Activated T-helper 9 cell treated with anti-CD3 and anti-CD28 coated beads, Interleukin-2, amount 50 U/mL, for 16 hours (primary cell): Measurements from ENCODE around the gene FAM83D.

ENCODE experiments used
- DNase-seq: peaks from one replicate; pipeline ENCODE4 v3.0.0-alpha.2; 2020; ENCODE audit warnings: low read depth

The FAM83D gene

GRCh38 chr20:38926142-38926933 lies at the start of gene FAM83D:
FAM83D (plus strand) TSS chr20:38926417; CDS start chr20:38926443, 26 bp downstream.
- DNase-seq: peak; percentile 90

GRCh38 chr20:38877483-38877882 lies 48.7 kb upstream of the FAM83D start:
- no peak for DNase-seq

GRCh38 chr20:38878866-38879265 lies 47.4 kb upstream of the FAM83D start:
- no peak for DNase-seq

DNA sequence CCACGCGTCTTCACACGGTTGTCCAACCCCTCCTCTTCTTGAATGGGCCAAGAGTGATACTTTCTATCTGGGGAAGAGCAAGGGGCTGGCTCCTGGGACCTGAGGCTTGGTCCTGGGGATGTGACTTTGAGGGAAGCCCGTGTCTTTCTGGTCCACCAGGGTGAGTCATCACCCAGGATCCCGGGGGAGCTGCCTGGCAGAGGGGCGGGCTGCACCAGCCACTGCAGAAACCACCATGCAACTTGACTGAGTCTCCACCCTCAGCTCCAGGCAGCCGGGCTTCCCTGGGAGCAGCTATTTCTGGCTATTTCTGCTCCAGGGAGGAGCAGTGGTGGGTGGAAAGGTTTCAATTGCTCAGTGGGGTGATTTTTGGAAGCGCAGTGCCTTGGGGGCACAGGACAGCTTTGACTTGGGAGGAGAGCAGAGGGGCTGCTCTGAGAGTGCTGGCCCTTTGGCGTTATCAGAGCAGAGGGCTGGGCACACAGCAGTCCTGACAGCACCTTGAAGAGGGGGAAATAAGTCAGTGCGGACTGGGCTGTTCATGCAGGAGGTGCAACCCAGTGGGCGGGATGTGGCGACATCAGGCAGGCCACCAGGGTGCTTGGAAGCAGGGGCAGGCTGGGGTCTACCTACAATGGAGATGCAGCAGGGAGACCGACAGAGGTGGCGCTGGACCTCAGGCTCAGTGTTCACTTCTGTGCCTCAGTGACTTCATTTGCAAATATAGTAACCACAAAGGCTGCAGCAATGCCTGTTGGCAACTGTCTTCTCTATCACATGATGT lies 45.1 kb upstream of the FAM83D start:
- DNase-seq: no peak

DNA sequence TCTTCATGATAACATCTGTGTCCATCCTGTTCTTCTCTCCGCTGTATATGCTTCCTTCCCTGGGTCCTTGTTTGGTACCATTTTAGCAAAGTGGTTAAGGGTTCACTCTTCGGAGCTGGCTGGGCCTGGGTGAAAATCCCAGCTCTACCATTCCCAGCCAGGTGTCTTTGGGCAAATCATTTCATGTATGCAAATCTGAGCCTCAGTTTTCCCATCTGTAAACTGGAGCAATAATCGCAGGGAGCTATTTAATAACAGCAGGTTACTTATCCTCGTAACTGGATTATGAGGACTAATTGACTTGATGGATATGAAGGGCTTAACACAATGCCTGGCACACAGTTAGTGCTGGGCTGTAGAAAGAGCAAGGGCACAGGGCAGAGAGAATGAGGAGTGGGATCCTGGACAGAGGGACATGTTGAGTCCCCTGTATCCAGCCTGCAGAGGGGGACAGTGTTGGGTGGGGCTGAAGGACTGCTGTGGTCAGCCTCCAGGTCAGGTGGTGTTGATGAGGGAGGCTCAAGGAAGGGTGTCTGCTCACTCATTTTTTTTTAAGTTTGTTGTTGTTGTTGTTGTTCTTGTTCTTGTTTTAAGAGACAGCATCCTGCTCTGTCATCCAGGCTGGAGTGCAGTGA lies 44.3 kb upstream of the FAM83D start:
- DNase-seq: no peak

DNA sequence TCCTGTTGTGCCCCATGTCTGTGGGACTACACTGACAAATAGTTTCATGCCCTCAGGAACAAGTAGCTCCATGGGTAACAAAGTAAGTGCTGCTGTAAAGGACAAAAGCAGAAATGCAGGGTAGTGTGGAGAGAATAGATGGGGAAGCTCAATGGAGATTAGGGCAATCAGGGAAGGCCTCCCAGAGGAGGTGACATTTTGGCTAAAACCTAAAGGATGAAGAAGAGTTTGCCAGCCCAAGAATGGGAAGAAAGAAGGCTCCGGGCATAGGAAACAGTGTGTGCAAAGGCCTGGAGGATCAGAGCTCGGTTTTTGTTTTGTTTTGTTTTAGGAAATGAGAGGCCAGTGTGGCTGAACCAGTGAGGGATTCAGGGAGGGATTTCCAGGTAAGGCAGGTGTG lies 43.6 kb upstream of the FAM83D start:
- no peak for DNase-seq

DNA sequence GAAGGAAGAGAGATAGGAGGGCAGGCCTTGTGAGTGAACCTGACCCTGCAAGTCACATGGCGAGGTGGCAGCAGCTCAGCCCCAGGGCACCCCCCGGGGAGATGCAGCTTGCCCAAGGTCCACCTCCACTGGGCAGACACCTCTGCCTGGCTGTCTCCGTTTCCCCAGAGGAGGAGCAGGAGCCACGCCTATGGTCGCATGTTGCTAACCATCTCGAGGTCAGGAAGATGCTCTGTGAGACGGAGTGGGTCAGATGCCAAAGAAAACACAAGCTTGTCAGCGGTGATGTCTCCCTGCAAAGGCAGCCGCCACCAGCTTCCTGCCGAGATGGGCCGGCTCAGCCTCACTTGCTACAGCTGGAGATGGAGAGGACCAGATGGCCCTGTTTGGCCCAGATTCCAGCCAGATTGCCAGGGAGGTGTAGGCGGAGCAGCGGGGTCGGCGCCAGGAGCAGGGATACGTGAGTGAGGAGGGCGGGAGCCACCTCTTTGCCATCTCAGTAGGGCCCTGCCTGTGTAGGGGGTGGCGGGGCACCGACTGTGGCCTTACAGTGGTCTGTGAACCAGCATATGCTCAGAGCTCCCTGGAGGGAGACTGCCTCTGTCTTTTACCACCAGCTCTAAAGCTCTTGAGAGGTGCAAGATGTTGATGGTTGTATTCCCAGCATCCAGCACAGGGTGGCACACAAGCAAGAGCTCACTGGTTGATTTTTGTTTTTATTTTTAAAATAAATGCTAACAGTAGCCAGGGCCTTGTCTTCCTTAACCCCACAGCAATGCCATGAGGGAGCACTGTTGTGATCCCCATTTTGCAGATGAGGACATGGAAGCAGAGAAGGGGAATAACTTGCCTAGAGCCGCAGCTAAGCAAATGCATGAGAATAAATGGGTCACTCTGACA lies 42.9 kb upstream of the FAM83D start:
- no peak for DNase-seq

DNA sequence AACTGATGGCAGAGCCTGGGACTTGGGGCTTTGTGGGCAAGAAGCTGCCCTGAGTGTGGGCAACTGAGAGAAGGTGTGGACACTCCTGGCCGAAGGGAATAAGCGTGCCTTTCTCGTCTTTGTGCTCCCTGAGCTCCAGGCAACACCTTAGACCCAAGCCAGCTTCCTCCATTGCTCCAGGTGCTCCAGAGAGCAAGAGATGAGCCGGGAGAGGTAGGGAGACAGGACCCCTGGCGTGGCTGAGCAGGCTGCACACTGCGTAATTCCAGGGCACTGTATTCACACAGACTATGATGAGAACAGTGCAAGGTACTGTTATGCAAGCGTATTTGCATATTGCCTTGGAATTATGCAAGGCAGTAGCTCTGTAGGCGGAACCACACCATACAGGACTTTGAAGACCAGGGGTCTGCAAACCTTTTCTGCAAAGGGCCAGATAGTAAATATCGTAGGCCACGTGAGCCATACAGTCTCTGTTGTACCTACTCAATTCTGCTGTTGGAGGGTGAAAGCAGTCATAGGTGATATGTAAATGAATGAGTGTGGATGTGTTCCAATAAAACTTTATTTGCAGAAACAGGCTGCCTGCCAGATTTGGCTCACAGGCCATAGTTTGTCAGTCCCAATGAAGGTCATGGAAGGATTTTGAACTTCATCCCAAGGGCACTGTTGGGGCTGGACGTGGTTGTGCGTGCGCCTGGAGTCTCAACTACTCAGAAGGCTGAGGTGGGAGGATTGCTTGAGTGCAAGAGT lies 42.1 kb upstream of the FAM83D start:
- DNase-seq: no peak

GRCh38 chr20:38885357-38885756 lies 40.9 kb upstream of the FAM83D start:
- no peak for DNase-seq

- no peak for DNase-seq
Observed at GRCh38 chr20:38888059-38888831, 38.0 kb upstream of the FAM83D start.

DNA sequence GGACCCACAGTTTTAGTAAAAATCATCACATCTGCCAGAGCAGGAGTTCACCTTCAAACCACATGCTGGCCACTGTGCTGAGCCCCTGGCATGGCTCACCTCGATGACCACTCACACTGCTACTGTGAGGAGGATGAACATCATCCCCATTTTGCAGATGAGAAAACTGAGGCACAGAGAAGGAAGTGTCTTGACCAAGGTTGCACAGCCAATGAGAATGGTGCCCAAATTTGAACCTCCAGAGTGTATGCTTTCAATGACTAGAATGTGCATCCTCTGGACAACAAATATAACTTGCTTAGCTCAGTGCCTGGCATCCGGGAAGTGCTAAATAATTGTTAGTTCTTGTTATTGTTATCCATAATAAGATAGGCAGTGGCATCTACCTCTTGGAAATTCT lies 37.2 kb upstream of the FAM83D start:
- DNase-seq: no peak

DNA sequence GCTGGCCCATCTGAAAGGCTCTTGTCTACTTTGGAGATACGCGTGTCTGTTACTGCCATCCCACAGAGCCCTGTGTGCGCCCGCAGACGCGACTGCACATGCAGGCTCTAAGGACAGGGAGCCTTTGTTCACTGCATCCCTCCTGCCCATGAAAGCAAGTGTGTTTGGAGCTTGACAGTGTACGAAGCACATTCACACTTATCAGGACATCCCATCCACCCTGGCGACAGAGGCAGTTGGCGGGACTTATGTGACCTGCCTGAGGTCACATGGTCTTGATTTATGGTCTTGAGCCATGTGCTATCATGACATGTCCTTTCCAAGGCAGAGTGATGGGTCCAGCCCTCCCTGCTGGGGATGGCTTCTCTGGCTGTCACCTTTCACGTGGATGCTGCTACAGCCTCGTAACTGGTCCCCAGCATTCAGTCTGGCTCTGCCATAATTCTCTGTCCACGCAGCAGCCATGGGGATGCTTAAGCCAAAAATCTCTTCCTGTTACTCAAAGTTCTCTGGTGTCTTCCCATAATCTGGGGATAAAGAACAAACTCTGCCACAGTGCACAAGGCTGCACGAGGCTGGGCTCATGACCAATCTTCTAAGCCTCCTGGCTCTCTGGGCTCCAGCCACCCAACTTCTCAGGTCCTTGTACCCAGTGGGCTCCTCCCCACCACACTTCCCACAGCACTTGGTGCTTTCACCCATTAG lies 36.3 kb upstream of the FAM83D start:
- no peak for DNase-seq

GRCh38 chr20:38890497-38890818 lies 35.8 kb upstream of the FAM83D start:
- no peak for DNase-seq

- no peak for DNase-seq
Observed at GRCh38 chr20:38892091-38892981, 33.9 kb upstream of the FAM83D start.

DNA sequence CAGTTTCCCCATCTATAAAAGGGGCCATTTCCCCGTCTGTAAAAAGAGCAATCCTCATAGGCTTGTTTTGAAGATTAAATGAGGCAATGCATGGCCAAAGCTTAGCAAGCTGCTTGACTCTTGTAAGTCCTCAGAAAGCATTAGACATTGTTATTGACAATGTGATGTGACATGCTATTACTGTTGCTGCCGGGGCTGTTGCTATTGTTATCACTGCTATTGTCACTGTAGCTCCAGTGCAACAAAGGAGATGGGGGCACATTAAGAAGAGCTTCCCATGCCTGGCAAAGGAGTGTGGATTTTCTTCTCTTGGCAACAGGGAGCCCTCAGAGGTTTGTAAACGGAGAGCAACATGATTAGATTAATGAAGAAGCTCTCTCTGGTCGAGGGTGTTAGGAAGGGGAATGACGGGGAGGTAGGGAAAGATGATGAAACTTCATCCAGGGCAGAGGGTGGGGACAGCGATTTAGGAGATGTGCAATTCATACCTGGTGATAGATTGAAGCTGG lies 33.1 kb upstream of the FAM83D start:
- no peak for DNase-seq

- DNase-seq: peak; percentile 73
Observed at GRCh38 chr20:38893565-38894090, 32.6 kb upstream of the FAM83D start.

DNA sequence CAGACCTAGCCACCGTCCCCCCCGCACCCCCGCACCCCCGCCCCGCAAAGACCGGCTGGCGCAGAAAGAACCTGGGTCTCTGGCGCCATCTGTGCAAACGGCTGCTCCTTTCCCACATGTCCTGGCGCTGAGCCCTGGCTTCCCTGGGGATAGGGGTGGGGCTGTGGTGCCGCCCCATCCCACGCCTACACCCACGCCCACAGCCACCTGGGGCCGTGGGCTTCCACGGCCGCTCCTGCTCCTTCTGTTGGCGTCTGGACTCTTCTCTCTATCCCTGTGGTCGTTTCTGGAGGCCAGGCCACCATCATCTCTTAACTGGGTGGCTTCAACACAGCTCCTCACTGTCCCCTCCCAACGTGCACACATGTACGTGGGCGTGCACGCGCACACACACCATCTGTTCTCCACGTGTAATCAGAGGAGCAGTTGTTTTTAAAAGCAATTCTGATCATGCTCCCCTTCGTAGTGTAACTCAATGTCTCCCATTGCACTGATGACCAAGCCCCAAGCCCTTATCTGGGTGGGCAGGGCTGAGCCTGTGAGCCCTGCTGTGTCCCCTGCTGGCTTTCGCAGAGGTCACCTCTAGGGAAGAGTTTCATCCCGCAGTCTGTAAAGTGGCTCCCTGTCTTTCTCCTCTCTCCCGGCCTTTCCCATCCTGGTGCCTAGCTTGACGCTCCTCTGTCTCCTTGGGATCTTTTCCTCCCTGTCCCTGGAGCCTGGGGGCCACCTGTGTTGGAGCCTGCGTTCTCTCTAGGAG lies 31.9 kb upstream of the FAM83D start:
- no peak for DNase-seq
